GM19035 (cell line): ENCODE measurements around the gene SCG3.
"Not testable (repeated sequence)": the region's sequence is repeated elsewhere in the genome, so short reads cannot be mapped to it uniquely, and the experiment has no call there.

ENCODE experiments used
- ATAC-seq: cut with Tn5 transposase; IDR thresholded peaks from one replicate; pipeline ENCODE4 v1.9.1; 2021; ENCODE audit not compliant: unreplicated experiment

The SCG3 gene

DNA sequence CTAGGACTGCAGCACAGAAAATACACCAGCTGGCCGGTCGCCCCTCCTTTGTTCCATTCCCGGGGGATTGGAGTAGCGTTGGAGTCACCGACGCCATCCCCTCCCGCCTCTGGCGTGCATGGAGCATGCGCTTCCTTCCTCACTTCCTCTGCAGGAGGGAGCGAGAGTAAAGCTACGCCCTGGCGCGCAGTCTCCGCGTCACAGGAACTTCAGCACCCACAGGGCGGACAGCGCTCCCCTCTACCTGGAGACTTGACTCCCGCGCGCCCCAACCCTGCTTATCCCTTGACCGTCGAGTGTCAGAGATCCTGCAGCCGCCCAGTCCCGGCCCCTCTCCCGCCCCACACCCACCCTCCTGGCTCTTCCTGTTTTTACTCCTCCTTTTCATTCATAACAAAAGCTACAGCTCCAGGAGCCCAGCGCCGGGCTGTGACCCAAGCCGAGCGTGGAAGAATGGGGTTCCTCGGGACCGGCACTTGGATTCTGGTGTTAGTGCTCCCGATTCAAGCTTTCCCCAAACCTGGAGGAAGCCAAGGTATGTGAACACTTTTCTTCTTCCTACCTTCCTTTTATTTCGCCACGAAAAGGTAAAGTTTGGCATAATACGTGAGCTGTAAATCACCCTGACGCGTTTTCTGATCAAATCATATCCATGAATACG is at the start of gene SCG3:
TSS of gene SCG3 (plus strand) at position 201 of the 661 bp plus-strand sequence. CDS start at position 454, 253 bp downstream.
- ATAC-seq: no peak

DNA sequence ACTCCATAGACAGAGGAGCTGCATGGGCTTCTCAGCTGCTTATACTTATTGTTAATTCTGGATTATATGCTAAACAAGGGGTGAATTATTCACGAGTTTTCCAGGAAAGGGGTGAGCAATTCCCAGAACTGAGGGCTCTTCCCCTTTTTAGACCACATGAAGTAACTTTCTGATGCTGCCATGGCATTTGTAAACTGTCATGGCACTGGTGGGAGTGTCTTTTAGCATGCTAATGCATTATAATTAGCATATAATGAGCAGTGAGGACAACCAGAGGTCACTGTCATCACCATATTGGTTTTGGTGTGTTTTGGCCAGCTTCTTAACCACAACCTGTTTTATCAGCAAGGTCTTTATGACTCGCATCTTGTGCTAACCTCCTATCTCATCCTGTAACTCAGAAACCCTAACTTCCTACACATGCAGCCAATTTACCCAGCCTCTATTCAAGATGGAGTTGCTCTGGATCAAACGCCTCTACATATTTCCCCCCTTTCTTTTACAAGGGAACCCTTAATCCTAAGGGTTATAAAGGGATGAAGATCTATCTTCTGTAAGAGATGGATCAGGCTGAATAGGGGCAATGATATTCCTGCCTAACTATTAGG is 46.6 kb upstream of the SCG3 start:
- no peak for ATAC-seq

DNA sequence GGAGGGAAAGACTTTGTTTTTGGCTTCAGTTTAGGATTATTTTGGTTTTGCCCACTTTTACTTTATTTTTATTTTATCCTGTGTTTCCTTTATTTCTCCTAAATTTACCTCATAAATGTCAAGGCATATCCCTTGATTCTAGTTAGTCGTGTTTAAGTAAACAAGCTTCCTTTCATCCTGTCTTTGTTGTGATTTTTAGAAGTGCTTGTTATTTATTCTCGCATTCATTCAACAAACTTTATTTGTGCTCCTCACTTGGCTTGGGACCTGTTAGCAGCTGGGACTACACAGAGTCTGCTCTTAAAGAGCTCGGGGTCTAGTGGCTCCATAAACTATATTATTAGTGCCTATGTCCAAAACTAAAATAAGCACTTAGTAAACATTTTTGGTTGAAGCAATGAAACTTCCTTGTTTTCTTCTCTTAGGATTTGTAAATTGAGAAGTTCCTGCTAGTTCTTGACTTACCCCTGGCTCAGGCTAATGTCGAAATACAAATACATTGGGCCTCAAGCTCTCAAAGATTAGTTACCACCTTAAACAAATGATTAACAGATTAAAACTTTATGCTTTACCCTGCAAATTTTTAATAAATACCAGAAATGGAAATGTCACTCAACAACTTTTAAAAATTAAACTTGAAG is 39.7 kb upstream of the SCG3 start:
- ATAC-seq: no peak

DNA sequence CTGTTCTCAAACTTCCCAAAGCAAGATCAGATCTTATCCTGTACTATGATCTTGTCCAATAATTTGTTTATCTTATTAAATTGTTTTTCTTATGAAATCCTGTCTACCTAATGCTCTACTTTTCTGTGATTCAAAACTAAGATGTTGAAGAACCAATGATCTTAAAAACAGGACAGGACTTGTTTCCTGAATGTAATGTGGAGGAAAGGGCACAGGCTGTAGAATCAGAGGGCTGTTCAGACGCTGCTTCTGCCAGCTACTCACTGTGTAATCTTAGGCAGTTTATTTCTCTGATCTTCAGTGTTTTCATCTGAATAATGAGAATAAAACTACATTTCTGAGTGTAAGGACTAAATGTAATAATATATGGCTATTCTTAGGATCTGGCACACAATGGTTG is 38.6 kb upstream of the SCG3 start:
- ATAC-seq: no peak

DNA sequence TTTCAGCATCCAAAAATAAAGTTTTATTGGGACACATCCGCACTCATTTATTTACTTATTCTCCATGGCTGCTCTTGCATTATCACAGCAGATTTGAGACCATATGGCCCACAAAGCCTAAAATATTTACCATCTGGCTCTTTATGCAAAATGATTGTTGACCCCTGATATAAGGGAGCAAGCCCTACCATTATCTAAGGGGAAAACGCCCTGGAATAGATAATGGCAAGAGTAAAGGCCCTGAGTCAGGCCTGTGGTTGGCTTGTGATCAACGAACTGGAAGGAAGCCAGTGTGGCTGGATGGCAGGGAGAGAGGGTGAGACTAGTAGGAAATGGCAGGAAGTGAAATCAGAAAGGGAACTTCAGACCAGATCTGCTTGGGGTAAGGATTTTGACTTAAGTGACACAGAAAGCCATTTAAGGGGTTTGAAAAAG is 34.2 kb upstream of the SCG3 start:
- ATAC-seq: no peak

DNA sequence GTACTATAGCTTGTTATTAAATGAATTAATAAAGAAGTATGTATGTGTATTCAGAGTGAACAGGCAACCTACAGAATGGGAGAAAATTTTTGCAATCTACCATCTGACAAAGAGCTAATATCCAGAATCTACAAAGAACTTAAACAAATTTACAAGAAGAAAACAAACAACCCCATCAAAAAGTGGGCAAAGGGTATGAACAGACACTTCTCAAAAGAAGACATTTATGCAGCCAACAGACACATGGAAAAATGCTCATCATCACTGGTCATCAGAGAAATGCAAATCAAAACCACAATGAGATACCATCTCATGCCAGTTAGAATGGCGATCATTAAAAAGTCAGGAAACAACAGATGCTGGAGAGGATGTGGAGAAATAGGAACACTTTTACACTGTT is 33.2 kb upstream of the SCG3 start:
- ATAC-seq: not testable (repeated sequence)

DNA sequence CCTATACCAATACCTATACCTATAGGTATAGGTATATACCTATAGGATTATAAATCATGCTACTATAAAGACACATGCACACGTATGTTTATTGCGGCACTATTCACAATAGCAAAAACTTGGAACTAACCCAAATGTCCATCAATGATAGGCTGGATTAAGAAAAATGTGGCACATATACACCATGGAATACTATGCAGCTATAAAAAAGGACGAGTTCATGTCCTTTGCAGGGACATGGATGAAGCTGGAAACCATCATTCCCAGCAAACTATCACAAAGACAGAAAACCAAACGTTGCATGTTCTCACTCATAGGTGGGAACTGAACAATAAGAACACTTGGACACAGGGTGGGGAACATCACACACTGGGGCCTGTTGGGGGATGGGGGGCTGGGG is 32.7 kb upstream of the SCG3 start:
- ATAC-seq: not testable (repeated sequence)

DNA sequence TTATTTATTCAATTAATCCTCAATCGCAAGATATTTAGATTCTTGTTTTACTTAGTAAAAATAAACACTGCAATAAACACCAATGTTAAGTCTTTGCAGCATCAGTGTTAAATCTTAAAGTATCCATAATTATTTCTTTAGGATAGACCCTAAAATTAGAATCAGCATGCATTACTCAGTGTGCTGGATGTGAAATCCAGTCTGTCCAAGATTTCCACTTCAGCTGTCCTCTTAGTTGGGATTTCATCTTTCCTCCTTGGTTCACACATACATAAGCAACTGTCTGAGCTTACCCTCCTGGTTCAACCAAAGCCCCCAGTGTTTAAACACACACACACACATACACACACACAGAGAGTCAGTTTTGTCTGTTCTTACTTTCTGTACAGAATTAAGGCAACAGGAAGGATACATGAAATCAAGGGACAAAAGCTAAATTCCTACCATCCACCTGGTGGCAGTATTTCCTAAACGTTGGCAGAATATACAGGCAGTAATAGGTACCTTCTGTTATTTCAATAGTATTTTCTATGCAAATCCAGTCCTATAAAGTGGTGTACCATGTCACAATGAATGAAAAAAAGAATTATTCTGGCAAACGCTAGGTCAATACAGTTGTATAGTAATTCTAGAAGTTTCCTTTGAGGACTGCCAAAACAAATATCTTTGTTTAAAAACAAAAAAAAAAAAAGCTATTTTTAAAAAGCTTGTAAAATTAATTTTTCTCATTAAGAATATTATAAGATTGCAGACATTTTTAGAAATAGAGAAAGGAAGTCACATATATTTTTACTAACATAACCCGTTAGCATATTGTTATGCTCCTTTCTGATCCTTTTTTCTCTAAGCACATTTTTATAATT is 31.4 kb upstream of the SCG3 start:
- no peak for ATAC-seq

DNA sequence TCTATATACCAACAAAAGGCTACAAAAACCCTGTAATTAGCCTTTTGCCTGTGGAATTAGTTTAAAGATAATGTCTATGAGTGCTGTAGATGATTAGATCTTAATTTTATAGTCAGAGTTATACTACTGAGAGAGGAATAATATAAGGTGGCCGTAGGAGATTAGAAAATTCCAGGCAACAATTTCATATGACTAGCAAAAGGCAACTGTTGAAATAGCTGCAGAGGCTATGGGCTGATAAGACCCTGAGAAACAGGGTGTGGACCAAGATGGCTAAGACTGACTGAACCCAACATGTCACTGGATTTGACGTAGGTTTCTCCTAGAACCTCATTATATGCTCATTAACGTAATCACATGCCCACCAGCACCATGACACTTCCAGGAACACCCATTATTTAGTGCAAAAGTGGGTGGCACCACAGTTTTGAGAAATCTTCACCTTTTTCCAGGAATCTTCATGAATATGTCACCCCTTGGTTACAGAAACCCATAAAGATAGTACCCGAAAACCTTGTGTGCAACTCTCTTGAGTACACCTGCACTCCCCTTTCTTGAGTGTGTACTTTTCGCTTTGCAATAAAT is 29.1 kb upstream of the SCG3 start:
- ATAC-seq: no peak

DNA sequence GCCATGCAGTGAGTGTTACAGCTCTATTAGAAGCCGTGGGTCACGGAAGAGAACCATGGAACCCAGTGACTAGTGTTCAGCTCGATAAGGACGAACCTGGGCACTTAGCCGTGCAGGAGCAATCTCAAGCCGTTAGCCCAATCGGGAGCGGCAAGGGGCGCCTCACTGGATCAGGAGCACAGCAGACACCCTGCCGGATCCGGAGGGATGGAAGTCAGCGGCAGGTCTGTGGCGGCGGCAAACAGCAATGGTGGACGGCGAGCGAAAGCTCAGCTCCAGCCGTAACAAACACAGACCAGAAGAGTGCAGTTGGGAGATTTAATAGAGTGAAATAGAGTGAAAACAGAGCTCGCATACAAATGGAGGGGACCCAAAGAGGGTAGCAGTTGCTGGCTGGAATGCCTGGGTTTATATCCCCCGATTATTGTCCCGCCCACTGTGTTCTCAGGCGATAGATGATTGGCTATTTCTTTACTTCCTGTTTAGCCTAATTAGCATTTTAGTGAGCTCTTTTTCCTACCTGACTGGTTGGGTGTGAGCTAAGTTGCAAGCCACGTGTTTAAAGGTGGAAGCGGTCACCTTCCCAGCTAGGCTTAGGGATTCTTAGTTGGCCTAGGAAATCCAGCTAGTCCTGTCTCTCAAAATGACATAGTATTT is 25.8 kb upstream of the SCG3 start:
- not testable (repeated sequence) for ATAC-seq

DNA sequence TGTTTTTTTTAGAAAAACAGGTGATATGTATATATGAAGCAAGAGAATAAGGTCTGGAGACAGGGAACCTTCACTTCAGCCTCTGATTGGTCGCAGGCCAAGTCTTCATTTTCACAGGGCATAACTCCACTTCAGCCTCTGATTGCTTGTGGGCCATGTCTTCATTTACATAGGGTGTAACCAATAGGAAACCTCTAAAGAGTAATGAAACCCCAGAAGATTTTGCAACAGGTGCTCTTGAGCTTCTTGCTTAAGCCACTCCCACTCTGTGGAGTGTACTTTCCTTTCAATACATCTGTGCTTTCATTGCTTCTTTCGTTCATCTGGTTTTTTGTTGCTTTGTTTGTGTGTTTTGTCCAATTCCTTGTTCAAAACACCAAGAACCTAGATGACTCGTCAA is 22.6 kb upstream of the SCG3 start:
- ATAC-seq: no peak

DNA sequence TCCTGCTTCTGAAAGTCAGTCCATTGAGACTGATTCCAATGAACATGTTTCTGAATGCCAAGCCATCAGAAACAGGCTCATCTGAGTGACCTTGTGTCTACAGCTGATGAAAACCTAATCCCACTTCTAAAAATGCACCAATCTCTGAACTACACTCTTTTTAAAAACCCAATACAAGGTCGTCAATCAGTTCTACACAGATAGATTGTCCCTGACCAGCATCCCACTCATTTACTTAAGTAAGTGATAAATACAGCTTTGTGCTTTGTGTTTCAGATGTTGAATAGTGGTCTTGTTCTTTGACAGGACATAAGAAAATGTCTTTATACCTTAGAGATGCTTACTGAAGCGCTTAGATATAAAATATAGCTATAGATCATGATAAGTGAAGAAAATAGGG is 20.2 kb upstream of the SCG3 start:
- ATAC-seq: no peak

DNA sequence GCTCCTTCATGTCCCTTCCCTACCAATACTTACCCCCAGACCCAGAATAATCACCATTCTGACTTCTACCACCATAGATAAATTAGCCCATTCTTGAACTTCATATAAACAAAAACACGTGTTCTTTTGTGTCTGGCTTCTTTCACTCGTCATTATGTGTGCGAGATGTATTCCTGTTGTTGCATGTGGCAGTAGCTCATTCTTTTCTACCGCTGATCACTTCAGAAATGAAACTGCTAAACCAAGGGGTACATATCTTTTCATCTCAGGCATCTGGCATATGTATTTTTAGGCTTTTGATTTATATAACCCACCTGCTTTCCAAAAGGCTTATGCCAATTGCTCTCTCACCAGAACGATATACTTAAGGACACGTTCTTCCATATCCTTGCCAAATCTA is 13.8 kb upstream of the SCG3 start:
- ATAC-seq: no peak

DNA sequence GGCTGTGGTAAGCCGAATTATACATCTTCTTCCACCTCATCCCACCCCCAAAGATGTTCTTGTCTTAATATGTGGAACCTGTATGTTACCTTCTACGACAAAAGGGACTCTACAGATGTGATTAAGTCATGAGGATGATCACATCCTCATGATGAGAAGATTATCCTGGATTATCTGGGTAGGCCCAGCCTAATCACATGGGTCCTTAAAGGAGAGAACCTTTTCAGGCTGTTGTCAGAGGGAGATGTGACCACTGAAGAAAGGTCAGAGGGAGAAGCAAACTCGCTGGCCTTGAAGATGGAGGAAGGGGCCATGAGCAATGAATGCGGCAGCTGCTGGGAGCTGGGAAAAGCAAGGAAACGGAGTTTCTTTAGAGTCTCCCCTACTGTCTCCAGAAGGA is 12.9 kb upstream of the SCG3 start:
- no peak for ATAC-seq

DNA sequence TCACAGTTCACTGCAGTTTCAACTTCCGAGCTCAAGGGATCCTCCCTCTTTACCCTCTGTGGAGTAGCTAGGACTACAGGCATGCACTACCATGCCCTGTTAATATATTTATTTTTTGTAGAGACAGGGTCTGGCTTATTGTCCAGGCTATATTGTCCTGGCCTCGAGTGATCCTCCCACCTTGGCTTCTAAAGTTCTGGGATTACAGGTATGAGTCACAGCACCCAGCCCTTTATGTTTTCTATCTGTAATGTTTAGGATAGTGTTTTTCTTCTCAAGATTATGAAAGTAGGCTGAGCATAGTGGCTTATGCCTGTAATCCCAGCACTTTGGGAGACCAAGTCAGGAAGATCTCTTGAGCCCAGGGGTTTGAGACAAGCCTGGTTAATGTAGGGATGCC is 11.9 kb upstream of the SCG3 start:
- ATAC-seq: no peak

DNA sequence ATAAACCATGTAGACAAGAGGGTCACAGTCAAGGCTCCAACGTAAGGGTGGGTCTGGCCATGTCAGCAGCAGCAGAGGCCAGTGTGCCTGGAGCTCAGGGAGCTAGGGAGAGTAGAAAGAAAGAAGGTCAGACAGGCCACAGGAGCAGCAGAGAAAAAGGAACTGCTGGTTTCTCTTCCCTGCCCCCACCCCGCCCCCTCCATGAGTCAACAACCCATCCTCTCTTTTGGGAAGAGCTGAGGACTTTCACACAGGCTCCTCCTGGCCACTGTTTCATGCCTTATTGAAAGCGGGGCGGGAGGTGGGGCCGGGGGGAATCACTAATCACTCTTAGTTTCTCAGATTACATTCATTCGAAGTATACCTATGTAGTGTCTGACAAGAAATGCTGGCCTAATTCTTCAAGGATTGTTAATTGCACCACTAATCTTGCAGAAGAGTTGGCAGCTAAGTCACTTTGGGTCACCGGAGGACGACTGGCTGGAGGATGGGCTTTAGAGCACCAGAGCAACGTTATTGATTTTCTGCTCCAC is 9.1 kb upstream of the SCG3 start:
- ATAC-seq: no peak

DNA sequence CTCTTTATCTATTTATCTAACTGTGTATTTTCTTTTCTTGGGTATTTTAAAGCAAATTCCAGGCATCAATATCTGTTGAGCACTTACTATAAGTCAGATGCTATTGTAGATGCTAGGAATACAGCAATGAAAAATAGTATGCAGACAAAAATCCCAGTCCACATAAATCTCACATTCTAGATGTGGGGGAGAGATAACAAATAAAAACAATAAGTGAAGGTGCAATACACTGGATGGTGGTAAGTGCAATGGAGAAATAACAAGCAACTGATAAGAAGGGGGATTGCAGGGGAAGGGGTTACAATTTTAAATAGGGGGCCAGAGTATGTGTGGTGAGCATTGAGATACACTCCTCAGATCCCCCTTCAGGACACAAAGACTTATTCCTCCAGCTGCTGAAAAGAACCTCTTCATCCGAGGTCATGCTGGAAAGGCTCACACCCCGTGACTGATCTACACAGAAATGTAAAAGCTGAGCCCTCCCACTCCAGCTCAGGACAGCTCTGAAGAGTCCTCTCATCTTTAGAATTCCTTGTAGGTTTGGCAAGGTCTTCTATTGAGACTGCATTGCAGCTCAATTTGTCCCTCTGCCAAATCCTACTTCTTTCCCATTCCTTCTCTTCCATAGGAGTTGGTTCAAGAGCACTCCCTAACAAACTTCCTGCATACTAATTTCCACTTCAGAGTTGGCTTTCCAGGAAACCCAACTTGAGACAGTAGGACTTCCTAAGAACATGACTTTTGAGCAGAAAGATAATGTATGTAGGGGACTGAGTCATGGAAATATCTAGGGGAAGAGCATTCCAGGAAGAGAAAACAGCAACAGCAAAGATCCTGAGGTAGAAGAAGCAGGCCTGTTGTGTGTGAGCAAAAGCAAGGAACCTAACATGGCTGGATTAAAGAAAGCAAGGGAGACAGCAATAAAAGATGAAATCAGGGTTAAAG is 8.1 kb upstream of the SCG3 start:
- ATAC-seq: no peak

DNA sequence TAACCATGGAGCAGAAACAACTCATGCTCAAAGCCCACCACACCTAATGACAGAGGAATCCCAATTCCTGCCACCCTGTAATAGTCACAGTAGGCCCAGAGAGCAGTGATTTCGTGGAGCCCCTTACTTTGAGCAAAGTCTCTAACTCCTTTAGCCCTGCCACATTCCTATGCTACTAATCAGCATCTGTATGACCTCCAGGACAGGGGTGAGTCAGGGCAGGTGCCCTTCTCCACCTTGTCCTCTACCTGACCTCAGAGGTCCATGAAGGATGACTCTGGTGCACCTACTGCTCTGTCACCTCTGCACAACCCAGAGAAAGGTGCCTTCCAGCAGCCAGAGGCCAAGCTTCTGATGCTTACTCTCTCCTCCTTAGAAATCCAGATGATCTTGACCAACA is 6.1 kb upstream of the SCG3 start:
- no peak for ATAC-seq

DNA sequence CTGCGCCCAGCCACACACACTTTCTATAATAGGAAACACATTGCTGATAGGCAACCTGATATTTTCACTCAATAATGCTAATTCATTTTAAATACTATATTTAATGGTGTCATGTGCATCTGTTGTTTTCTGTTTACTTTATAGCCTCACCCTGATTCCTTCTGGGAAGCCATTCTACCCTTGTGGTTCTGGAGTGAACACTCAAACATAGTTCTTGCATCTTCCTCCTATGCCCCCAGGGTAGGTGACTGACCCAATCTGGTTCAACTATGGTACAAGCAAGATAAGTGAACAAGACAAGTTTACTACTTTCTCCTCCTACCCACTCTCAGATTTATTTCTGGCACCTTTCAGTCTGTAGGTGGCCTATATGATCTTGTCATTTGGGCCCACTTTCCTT is 4.3 kb upstream of the SCG3 start:
- ATAC-seq: no peak
